Measurements from ENCODE around the gene FKBP1C. TPM values are rescaled to one million over a fixed set of nuclear protein-coding genes. Genes with fewer than 3 reads are reported as not detected.
"Not testable (repeated sequence)": the region's sequence is repeated elsewhere in the genome, so short reads cannot be mapped to it uniquely, and the experiment has no call there.

Gene FKBP1C
- total RNA-seq, 1 donor from 2014 or later, result 0.86 TPM

GRCh38 chr6:63188828-63189227, 22.4 kb upstream of the FKBP1C start:
- DNase-seq (ENCODE audit: low read depth, low spot score), result no peak
- H3K36me3 Mint-ChIP-seq (ENCODE audit: low read depth), result no peaks in the 10 kb centered on the region
- no peaks in the 10 kb centered on the region for H3K27me3 Mint-ChIP-seq (ENCODE audit: low read depth)
- H3K27ac Mint-ChIP-seq (ENCODE audit: unreplicated experiment), result no peak overlapping the region
- no peaks in the 10 kb centered on the region for H3K9me3 Mint-ChIP-seq
- TF ChIP-seq CTCF (conservative IDR thresholded peaks at IDR 0.05), result no peak
- H3K4me3 Mint-ChIP-seq, result no peak overlapping the region
- no peaks in the 10 kb centered on the region for H3K4me1 Mint-ChIP-seq

GRCh38 chr6:63193324-63193723, 17.9 kb upstream of the FKBP1C start:
- Mint-ChIP-seq H3K36me3 (ENCODE audit: low read depth) (no peaks in the 10 kb centered on the region), H3K4me1 (no peaks in the 10 kb centered on the region), H3K9me3 (peaks cover 4% of the 10 kb centered on the region), H3K27ac (ENCODE audit: unreplicated experiment) (no peak overlapping the region), H3K27me3 (ENCODE audit: low read depth) (no peaks in the 10 kb centered on the region), H3K4me3 (no peak overlapping the region)
- no peak for TF ChIP-seq CTCF (conservative IDR thresholded peaks at IDR 0.05)
- DNase-seq (ENCODE audit: low read depth, low spot score), result no peak

DNA sequence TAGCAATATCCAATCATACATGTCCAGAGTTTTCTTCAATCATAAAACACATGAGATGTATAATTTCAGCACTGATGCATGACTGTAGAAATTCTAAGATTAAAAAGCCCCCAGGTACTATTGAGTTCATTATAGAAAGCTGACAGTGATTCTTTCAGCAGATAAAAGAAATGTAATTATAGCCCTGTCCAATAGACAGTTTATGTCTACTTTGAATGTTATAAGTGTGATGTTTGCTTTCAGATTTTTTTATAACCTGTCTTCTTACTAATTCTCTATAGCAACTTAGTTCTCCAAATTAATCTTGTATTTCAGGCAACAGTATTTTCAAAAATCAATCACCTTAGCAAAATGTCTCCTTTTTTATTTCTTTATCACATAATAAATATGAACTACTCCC, 13.5 kb upstream of the FKBP1C start:
- H3K4me3 Mint-ChIP-seq, result no peak overlapping the region
- no peak for DNase-seq (ENCODE audit: low read depth, low spot score)
- no peak overlapping the region for H3K27ac Mint-ChIP-seq (ENCODE audit: unreplicated experiment)
- no peaks in the 10 kb centered on the region for H3K27me3 Mint-ChIP-seq (ENCODE audit: low read depth)
- peaks cover 9% of the 10 kb centered on the region for H3K9me3 Mint-ChIP-seq
- no peaks in the 10 kb centered on the region for H3K4me1 Mint-ChIP-seq
- H3K36me3 Mint-ChIP-seq (ENCODE audit: low read depth), result no peaks in the 10 kb centered on the region
- no peak for TF ChIP-seq CTCF (conservative IDR thresholded peaks at IDR 0.05)

DNA sequence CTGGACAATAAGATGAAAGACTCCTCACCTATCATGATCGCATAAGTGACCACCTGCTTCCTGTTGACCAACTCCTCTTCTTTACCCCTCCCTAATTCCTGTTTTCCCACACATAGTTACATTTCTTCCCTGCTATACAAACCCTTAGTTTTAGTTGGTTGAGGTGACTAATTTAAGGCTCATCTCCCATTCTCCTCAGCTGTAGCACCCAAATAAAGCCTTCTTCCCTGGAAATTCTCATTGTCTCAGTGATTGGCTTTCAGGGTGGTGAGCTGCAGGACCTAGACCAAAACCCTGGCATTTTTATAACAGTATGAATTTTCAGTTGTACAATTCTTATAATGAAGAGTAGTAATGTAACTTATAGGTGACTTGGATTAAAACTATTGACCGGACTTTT, 2.1 kb downstream of the FKBP1C start:
- no peak for TF ChIP-seq CTCF (conservative IDR thresholded peaks at IDR 0.05)
- DNase-seq (ENCODE audit: low read depth, low spot score), result no peak
- Mint-ChIP-seq H3K4me3 (no peak overlapping the region), H3K27me3 (ENCODE audit: low read depth) (no peaks in the 10 kb centered on the region), H3K4me1 (no peaks in the 10 kb centered on the region), H3K36me3 (ENCODE audit: low read depth) (peaks cover 6% of the 10 kb centered on the region), H3K9me3 (peaks cover 17% of the 10 kb centered on the region), H3K27ac (ENCODE audit: unreplicated experiment) (no peak overlapping the region)

DNA sequence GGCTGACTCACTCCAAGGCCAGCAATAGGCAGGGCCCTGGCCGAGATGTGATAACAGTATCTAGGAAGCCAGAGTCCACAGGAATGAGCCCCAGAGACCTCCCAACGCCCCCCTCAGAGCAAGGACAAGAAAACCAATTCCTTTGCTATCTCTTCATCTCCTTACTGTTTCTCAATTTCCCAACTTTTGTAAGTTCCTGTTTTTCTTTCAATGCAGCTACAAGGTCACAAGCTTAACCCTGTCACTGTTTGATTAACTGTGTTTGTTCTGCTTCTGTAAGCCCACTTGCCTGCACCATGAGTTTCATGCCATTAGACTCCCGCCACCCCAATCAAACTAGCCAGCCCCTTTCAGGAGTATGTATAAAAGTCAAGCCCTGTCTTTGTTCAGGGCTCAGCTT, 3.5 kb downstream of the FKBP1C start:
- no peak for DNase-seq (ENCODE audit: low read depth, low spot score)
- no peak overlapping the region for H3K27ac Mint-ChIP-seq (ENCODE audit: unreplicated experiment)
- TF ChIP-seq CTCF (conservative IDR thresholded peaks at IDR 0.05), result no peak

GRCh38 chr6:63224179-63224578, 12.9 kb downstream of the FKBP1C start:
- no peaks in the 10 kb centered on the region for H3K27me3 Mint-ChIP-seq (ENCODE audit: low read depth)

More for the DNA sequence above, 3.5 kb downstream of the FKBP1C start:
- no peaks in the 10 kb centered on the region for H3K27me3 Mint-ChIP-seq (ENCODE audit: low read depth)
- peaks cover 6% of the 10 kb centered on the region for H3K36me3 Mint-ChIP-seq (ENCODE audit: low read depth)
- peaks cover 17% of the 10 kb centered on the region for H3K9me3 Mint-ChIP-seq
- no peak overlapping the region for H3K4me3 Mint-ChIP-seq
- H3K4me1 Mint-ChIP-seq, result no peaks in the 10 kb centered on the region

DNA sequence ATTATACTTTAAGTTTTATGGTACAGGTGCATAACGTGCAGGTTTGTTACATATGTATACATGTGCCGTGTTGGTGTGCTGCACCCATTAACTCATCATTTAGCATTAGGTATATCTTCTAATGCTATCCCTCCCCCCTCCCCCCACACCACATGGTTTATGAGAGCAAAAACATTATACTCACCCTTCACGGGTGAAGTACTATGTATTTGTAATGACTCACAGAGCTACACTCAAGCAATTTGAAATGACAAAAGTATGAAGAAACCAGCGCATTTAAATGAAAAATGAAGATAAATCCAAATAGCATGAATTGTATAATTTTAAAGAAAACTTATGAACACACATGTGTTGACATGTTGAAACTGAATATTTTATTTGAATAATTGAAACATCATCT, 14.7 kb downstream of the FKBP1C start:
- not testable (repeated sequence) for H3K4me3 Mint-ChIP-seq; H3K27ac Mint-ChIP-seq (ENCODE audit: unreplicated experiment); H3K9me3 Mint-ChIP-seq; H3K27me3 Mint-ChIP-seq (ENCODE audit: low read depth); DNase-seq (ENCODE audit: low read depth, low spot score); H3K4me1 Mint-ChIP-seq; H3K36me3 Mint-ChIP-seq (ENCODE audit: low read depth)

More at GRCh38 chr6:63224179-63224578, 12.9 kb downstream of the FKBP1C start:
- Mint-ChIP-seq H3K9me3 (no peaks in the 10 kb centered on the region), H3K36me3 (ENCODE audit: low read depth) (no peaks in the 10 kb centered on the region), H3K4me1 (no peaks in the 10 kb centered on the region), H3K27ac (ENCODE audit: unreplicated experiment) (no peak overlapping the region), H3K4me3 (no peak overlapping the region)
- no peak for TF ChIP-seq CTCF (conservative IDR thresholded peaks at IDR 0.05)
- no peak for DNase-seq (ENCODE audit: low read depth, low spot score)
